Measurements from ENCODE around the gene WDR27. TPM values are rescaled to one million over a fixed set of nuclear protein-coding genes. Genes with fewer than 3 reads are reported as not detected.
A peak's percentile ranks its signal among the peaks of the same experiment; 100 is the strongest.

WDR27 gene
- polyA plus RNA-seq, 1 donor, result 73.8 TPM

DNA sequence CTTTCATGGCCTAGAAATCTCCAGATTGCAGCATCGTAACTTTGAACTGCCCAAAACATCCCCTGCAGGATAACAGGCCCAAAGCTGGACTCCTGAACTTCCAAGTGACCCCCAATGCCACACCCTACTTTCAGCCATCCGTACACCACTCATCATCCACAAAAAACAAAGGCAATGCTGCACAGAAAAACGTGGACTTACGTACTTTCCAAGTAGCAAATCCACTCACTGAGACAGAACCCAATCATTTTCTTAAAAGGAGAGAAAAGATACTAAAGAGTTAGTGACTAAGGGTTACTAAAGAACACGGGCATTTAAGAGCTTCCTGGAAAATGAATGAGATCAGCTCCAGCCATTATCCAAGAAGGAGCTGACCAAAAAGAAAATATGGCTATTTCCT is 211.0 kb downstream of the WDR27 start:
- H3K27ac ChIP-seq (ENCODE audit: low read length), result no peak overlapping the region
- DNase-seq, result peak in 1 of 2 donors; percentile 45
- no peaks in the 10 kb centered on the region for H3K36me3 ChIP-seq (ENCODE audit: control insufficient read depth, insufficient read depth, low read length)
- H3K27me3 ChIP-seq (ENCODE audit: control insufficient read depth, insufficient read depth, low read length), result no peaks in the 10 kb centered on the region
- WGBS (ENCODE audit: insufficient coverage, low lambda C conversion rate), result 0% methylated on average over 1 of the region's 5 CpGs
- H3K4me3 ChIP-seq (ENCODE audit: low read length), result no peak overlapping the region
- peaks cover under 1% of the 10 kb centered on the region for H3K9me3 ChIP-seq (ENCODE audit: control insufficient read depth, low read depth, low read length)
- H3K4me1 ChIP-seq (ENCODE audit: control insufficient read depth, insufficient read depth, low read length), result peaks cover 14% of the 10 kb centered on the region

DNA sequence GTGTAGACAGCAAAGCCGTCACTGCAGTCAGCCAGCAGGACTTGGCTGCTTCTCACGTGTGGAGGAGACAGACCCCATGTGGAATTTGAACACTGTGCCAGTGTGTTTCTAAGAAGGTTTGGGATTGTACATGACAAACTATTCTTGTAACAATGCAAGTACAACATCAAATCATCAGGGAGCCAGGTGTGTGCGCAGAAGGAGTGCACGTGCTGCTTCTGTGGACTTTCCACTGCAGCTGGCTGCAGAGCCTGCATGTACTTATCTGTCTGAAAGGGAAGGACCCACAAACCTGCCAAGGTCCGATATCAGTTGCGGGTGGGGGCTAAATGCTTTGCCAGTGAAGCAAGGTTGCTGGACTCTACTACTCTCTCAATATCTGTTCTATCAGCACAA is 211.6 kb downstream of the WDR27 start:
- Histone ChIP-seq H3K36me3 (ENCODE audit: control insufficient read depth, insufficient read depth, low read length) (no peaks in the 10 kb centered on the region), H3K27ac (ENCODE audit: low read length) (peak overlapping the region; percentile 7), H3K27me3 (ENCODE audit: control insufficient read depth, insufficient read depth, low read length) (no peaks in the 10 kb centered on the region), H3K4me3 (ENCODE audit: low read length) (no peak overlapping the region), H3K4me1 (ENCODE audit: control insufficient read depth, insufficient read depth, low read length) (peaks cover 14% of the 10 kb centered on the region), H3K9me3 (ENCODE audit: control insufficient read depth, low read depth, low read length) (no peaks in the 10 kb centered on the region)
- no CpG with 5 or more reads among the region's 6 CpGs for WGBS (ENCODE audit: insufficient coverage, low lambda C conversion rate)
- peak; percentile 78 to 86 for DNase-seq

DNA sequence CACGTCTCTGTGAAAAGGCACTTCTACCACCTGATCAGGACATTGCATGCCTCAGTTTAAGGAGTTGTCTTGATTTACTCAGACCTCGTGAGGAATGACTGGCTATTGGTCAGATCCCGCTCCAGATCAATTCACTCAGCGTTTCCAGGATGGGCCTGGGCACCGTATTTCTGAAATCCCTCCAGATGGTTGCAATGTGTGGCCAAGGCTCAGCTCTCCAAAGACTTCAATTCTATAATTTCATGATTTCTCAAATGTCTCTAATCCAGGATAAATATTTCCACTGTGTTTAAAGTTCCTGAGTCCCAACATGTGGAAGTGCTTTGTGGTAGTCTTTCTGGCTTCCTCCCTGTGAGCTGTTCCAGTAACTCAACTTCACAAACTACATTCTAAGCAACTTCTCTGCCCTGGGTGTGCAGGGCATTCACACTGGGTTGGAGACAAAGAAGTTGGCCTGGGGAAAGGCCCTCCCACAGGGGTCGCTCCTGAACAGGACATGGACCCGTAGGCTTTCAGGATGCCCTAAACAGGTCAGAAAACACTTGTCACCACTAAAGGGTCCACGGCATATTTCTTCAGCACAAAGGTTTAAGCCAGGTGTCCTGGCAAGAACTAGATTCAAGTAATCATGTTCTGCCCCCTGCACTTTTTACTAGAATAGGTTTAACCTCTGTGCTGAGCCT is 212.1 kb downstream of the WDR27 start:
- H3K9me3 ChIP-seq (ENCODE audit: control insufficient read depth, low read depth, low read length), result no peaks in the 10 kb centered on the region
- peaks cover 14% of the 10 kb centered on the region for H3K4me1 ChIP-seq (ENCODE audit: control insufficient read depth, insufficient read depth, low read length)
- no peak overlapping the region for H3K4me3 ChIP-seq (ENCODE audit: low read length)
- DNase-seq, result no peak
- H3K36me3 ChIP-seq (ENCODE audit: control insufficient read depth, insufficient read depth, low read length), result no peaks in the 10 kb centered on the region
- H3K27ac ChIP-seq (ENCODE audit: low read length), result peak overlapping the region; percentile 7
- no peaks in the 10 kb centered on the region for H3K27me3 ChIP-seq (ENCODE audit: control insufficient read depth, insufficient read depth, low read length)
- no CpG with 5 or more reads among the region's 8 CpGs for WGBS (ENCODE audit: insufficient coverage, low lambda C conversion rate)

DNA sequence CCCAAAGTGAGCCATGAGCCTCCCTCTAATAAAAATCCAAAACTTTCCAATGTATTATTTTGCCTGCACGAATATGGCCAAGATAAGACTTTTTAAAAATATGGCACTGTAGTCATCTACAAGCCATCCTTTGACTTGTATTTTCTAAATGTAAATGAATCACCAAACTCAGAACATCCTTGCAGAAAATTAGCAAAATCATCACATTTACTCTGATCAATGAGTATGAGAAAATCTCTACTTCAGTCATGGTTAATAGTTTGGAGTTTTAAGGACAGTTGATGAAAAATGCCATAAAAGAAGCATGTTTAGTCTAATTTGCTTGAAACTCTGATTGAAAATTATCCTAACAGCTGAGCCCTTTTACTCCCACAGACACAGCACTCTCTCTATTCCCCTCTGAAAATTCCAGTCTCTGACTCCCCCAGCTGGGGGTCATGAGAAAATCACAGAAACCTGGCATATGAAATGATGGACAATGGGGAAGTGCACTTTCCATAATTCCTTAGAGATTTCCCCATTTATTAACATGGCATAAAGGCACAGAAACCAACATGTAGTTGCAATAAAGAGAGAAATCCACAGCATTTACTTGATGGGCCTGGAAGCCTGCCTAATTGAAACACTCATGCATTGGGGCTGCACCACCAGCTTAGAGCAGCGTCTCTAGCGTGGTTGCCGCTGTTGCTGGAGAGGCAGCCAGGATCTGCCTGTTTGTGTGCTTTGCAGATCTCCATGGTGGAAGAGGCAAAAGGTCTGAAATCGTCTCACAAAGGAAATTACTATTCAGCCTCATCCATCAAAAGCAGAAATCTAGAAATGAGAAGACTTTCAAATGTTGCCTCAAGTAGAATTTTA is 214.0 kb downstream of the WDR27 start:
- Histone ChIP-seq H3K9me3 (ENCODE audit: control insufficient read depth, low read depth, low read length) (no peaks in the 10 kb centered on the region), H3K4me1 (ENCODE audit: control insufficient read depth, insufficient read depth, low read length) (peaks cover 14% of the 10 kb centered on the region), H3K4me3 (ENCODE audit: low read length) (no peak overlapping the region), H3K27ac (ENCODE audit: low read length) (no peak overlapping the region), H3K36me3 (ENCODE audit: control insufficient read depth, insufficient read depth, low read length) (no peaks in the 10 kb centered on the region), H3K27me3 (ENCODE audit: control insufficient read depth, insufficient read depth, low read length) (no peaks in the 10 kb centered on the region)
- WGBS (ENCODE audit: insufficient coverage, low lambda C conversion rate), result 100% methylated on average over 1 of the region's 5 CpGs
- no peak for DNase-seq

DNA sequence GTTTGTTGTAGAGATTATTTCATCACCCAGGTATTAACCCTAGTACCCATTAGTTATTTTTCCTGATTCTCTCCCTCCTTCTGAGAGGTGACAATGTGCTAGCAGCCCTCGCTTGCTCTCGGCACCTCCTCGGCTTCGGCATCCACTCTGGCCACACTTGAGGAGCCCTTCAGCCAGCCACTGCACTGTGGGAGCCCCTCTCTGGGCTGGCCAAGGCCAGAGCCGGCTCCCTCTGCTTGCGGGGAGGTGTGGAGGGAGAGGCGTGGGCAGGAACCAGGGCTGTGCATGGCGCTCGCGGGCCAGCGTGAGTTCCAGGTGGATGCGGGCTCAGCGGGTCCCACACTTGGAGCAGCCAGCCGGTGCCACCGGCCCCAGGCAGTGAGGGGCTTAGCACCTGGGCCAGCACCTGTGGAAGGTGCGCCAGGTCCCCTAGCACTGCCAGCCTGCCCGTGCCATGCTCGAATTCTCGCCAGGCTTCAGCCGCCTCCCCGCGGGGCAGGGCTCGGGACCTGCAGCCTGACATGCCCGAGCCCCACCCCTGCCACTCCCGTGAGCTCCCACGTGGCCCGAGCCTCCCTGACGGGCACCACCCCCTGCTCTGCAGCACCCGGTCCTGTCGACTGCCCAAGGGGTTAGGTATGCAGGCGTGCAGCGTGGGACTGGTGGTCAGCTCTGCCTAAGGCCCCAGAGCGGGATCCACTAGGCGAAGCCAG is 221.9 kb downstream of the WDR27 start:
- no peak for DNase-seq
- no peaks in the 10 kb centered on the region for H3K36me3 ChIP-seq (ENCODE audit: control insufficient read depth, insufficient read depth, low read length)
- H3K27me3 ChIP-seq (ENCODE audit: control insufficient read depth, insufficient read depth, low read length), result no peaks in the 10 kb centered on the region
- H3K4me1 ChIP-seq (ENCODE audit: control insufficient read depth, insufficient read depth, low read length), result no peaks in the 10 kb centered on the region
- no peak overlapping the region for H3K27ac ChIP-seq (ENCODE audit: low read length)
- WGBS (ENCODE audit: insufficient coverage, low lambda C conversion rate), result no CpG with 5 or more reads among the region's 34 CpGs
- H3K9me3 ChIP-seq (ENCODE audit: control insufficient read depth, low read depth, low read length), result peaks cover 14% of the 10 kb centered on the region
- no peak overlapping the region for H3K4me3 ChIP-seq (ENCODE audit: low read length)

DNA sequence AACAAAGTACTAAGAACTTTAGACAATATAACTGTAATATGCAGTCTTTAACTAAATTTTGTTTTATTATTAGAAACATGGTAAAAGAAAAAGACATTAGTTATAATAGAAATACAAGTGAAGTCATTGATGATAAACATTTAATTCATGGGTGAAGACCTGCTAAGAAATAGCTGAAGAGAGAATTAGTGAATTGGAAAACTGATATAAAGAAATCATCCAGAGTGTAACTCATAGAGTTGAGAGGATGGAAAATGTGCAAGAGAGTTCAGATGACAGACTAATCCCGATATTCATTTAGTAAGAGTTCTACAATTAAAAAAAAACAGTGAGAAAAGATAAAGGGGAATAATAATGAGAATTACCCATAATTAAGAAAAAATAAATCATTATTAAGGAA is 227.5 kb downstream of the WDR27 start:
- no peak overlapping the region for H3K27ac ChIP-seq (ENCODE audit: low read length)
- H3K4me3 ChIP-seq (ENCODE audit: low read length), result no peak overlapping the region
- H3K27me3 ChIP-seq (ENCODE audit: control insufficient read depth, insufficient read depth, low read length), result no peaks in the 10 kb centered on the region
- no peaks in the 10 kb centered on the region for H3K4me1 ChIP-seq (ENCODE audit: control insufficient read depth, insufficient read depth, low read length)
- no peaks in the 10 kb centered on the region for H3K36me3 ChIP-seq (ENCODE audit: control insufficient read depth, insufficient read depth, low read length)
- 100% methylated on average over 1 of the region's 1 CpG for WGBS (ENCODE audit: insufficient coverage, low lambda C conversion rate)
- H3K9me3 ChIP-seq (ENCODE audit: control insufficient read depth, low read depth, low read length), result peaks cover 8% of the 10 kb centered on the region
- DNase-seq, result no peak

DNA sequence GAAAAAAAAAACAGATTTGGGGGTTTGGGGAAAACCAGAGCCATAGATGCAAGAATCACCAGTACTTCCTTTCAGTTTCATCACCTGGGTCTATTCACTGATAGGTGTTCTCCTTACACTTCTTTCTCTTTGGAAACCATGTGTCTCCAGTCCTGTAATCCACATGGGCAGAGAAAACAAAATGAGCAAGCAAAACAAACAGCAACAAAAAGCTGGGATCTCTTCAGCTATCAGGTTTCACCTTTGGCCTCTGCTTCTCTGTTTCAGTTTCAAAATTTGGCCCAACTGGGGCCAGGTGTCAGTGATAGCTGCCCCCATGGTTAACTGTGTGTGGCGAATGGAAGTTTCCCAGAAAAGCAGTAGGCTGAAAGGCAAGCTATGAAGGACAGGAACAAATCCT is 228.2 kb downstream of the WDR27 start:
- Histone ChIP-seq H3K27ac (ENCODE audit: low read length) (no peak overlapping the region), H3K27me3 (ENCODE audit: control insufficient read depth, insufficient read depth, low read length) (no peaks in the 10 kb centered on the region), H3K9me3 (ENCODE audit: control insufficient read depth, low read depth, low read length) (peaks cover 8% of the 10 kb centered on the region), H3K4me1 (ENCODE audit: control insufficient read depth, insufficient read depth, low read length) (no peaks in the 10 kb centered on the region), H3K4me3 (ENCODE audit: low read length) (no peak overlapping the region), H3K36me3 (ENCODE audit: control insufficient read depth, insufficient read depth, low read length) (no peaks in the 10 kb centered on the region)
- 50% methylated on average over 1 of the region's 1 CpG for WGBS (ENCODE audit: insufficient coverage, low lambda C conversion rate)
- DNase-seq, result no peak

DNA sequence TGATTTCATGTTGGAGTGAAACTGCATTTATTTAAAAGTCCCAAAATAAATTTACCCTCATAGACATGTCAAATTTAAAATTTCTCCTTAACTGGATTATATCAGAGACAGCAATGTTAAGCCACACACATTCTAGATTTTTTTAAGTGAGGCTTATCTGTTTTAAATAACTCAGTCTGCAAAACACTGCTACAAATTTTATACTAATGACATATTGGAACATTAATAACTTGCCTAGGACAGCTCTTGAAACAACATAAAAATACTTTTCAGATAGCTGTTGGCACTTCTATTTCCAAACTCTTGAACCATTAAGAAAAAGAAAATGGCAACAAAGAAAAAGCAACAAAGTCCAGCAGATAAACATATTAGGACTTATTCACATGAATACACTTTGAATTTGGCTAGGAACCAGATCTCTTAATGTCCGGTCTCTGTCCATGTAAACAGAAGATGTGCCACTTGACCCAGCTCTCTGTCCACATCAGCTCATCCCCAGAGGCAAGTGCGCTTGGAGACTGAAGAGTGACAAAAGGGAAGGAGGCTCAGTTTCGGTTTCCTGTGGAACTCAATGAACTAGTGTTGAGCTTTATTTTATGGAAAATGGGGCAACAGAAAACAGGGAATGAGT is 228.9 kb downstream of the WDR27 start:
- WGBS (ENCODE audit: insufficient coverage, low lambda C conversion rate), result no CpG with 5 or more reads among the region's 3 CpGs
- peaks cover 8% of the 10 kb centered on the region for H3K9me3 ChIP-seq (ENCODE audit: control insufficient read depth, low read depth, low read length)
- H3K4me1 ChIP-seq (ENCODE audit: control insufficient read depth, insufficient read depth, low read length), result no peaks in the 10 kb centered on the region
- DNase-seq, result no peak
- no peaks in the 10 kb centered on the region for H3K36me3 ChIP-seq (ENCODE audit: control insufficient read depth, insufficient read depth, low read length)
- H3K27ac ChIP-seq (ENCODE audit: low read length), result no peak overlapping the region
- no peak overlapping the region for H3K4me3 ChIP-seq (ENCODE audit: low read length)
- no peaks in the 10 kb centered on the region for H3K27me3 ChIP-seq (ENCODE audit: control insufficient read depth, insufficient read depth, low read length)

DNA sequence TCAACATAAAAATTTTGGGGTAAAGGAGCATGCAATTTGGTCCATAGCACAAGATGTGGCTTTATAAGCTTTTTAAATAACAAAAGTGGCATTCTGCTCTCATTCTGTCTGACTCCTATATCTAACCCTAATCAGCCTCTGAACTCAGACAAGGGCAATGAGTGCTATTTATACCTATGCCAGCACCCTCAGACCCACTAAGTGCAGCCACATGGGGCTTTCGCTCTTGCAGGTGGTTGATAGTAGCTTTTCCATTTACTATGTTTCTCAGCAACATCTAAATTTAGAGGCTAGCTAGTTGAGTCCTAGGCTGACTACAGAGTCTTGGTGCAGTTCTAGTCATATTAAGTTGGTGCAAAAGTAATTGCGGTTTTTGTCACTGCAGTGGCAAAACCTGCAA is 231.0 kb downstream of the WDR27 start:
- no peak overlapping the region for H3K27ac ChIP-seq (ENCODE audit: low read length)
- no peak overlapping the region for H3K4me3 ChIP-seq (ENCODE audit: low read length)
- H3K27me3 ChIP-seq (ENCODE audit: control insufficient read depth, insufficient read depth, low read length), result no peaks in the 10 kb centered on the region
- H3K9me3 ChIP-seq (ENCODE audit: control insufficient read depth, low read depth, low read length), result peaks cover 10% of the 10 kb centered on the region
- H3K36me3 ChIP-seq (ENCODE audit: control insufficient read depth, insufficient read depth, low read length), result no peaks in the 10 kb centered on the region
- H3K4me1 ChIP-seq (ENCODE audit: control insufficient read depth, insufficient read depth, low read length), result no peaks in the 10 kb centered on the region
- 80% methylated on average over 1 of the region's 2 CpGs for WGBS (ENCODE audit: insufficient coverage, low lambda C conversion rate)
- no peak for DNase-seq

DNA sequence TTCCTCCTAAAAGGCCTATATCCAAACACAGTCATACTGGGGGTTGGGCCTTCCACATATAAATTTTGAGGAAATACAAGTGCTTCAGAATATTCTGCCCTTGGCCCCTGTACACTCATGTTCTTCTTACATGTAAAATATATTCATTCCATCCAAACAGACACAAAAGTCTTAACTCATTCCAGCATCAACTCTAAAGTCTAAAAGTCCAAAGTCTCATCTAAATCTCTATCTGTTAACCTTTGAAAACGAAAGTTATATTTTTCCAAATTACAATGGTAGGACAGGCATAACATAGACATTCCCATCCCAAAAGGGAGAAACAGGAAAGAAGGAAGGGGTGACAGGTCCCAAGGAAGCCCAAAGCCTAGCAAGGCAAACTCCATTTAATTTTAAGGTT is 232.8 kb downstream of the WDR27 start:
- no peak overlapping the region for H3K4me3 ChIP-seq (ENCODE audit: low read length)
- H3K27ac ChIP-seq (ENCODE audit: low read length), result no peak overlapping the region
- DNase-seq, result no peak
- no peaks in the 10 kb centered on the region for H3K36me3 ChIP-seq (ENCODE audit: control insufficient read depth, insufficient read depth, low read length)
- 100% methylated on average over 1 of the region's 1 CpG for WGBS (ENCODE audit: insufficient coverage, low lambda C conversion rate)
- H3K9me3 ChIP-seq (ENCODE audit: control insufficient read depth, low read depth, low read length), result peaks cover 2% of the 10 kb centered on the region
- H3K4me1 ChIP-seq (ENCODE audit: control insufficient read depth, insufficient read depth, low read length), result no peaks in the 10 kb centered on the region
- no peaks in the 10 kb centered on the region for H3K27me3 ChIP-seq (ENCODE audit: control insufficient read depth, insufficient read depth, low read length)

Measured in large intestine (tissue), 3 donors.